Effector memory CD8-positive, alpha-beta T cell (primary cell): ENCODE data around the gene GGTA1.
A peak's percentile ranks its signal among the peaks of the same experiment; 100 is the strongest.
"Not testable (repeated sequence)": the region's sequence is repeated elsewhere in the genome, so short reads cannot be mapped to it uniquely, and the experiment has no call there.

ENCODE experiments used
- ATAC-seq: fragments of 150-1000 bp; cut with Tn5 transposase; replicated peaks from 2 replicates; pipeline ENCODE4 v1.10.0; 2021; ENCODE audit warnings: mild to moderate bottlenecking, moderate library complexity
- DNase-seq, 3 experiments: peaks; one replicate each; pipeline ENCODE4 v3.0.0; 2021
- H3K27ac Mint-ChIP-seq, 2 donors: one replicate each; pipeline ENCODE4 v1.8.0; 2022; ENCODE audit warnings: mild to moderate bottlenecking in 2 of 2, mixed read lengths in 2 of 2, moderate library complexity in 2 of 2
- H3K27me3 Mint-ChIP-seq, 2 donors: one replicate each; pipeline ENCODE4 v1.8.0; 2022; ENCODE audit warnings: mixed read lengths in 2 of 2
- H3K36me3 Mint-ChIP-seq: one replicate; pipeline ENCODE4 v1.8.0; 2022; ENCODE audit warnings: mild to moderate bottlenecking, moderate library complexity, mixed read lengths; ENCODE audit not compliant: insufficient read depth
- H3K4me1 Mint-ChIP-seq, 2 donors: one replicate each; pipeline ENCODE4 v1.8.0; 2022; ENCODE audit warnings: low read depth in 2 of 2, mixed read lengths in 2 of 2
- H3K4me3 Mint-ChIP-seq, 2 donors: one replicate each; pipeline ENCODE4 v1.8.0; 2022; ENCODE audit warnings: mild to moderate bottlenecking in 2 of 2, mixed read lengths in 2 of 2, moderate library complexity in 2 of 2
- H3K9me3 Mint-ChIP-seq, 2 donors: one replicate each; pipeline ENCODE4 v1.8.0; 2022; ENCODE audit warnings: mixed read lengths in 2 of 2
- total RNA-seq, 9 experiments: gene quantifications; one replicate each; lab custom pipeline; 2026; lab: John Stamatoyannopoulos, UW

GGTA1 gene
- 0 reads per million in 9 experiments for total RNA-seq

DNA sequence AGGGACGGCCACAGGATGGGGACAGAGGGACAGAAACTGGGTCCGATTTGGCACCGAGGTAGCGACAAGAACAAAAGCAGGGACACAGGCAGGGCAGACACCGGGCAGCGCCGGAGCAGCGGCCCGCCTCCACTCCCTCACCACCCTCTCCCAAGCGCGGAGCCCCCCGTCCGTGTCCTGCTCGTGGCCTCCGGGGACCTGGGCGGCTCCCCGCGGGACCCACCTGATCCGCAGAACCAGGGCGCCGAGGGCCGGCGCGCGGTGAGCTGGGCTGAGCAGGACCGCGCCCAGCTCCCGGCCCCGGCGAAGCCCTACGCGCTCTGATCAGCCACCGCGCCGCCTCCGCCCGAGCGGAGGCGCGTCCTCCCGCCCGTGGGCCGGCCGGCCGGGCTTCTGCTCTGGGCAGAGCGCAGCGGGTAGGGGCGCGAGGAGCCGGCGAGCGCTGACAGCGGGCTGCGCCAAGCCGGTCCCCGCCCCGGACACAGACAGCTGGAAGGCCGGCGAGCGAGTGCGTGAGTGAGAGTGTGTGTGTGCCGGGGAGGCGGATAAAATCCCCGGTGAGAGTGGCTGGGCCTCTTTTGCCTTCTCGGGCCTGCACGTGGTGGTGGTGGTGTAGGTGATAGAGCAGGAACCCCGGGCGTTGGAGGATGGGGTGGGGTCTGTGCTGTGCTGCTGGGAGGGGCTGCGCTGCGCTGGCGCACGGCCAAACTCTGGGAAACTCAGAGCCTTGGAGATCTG lies at the start of gene GGTA1:
Gene GGTA1, minus strand, starts transcription at position 418 of the 738 bp plus-strand sequence. CDS start 31,922 bp downstream, outside the sequence.
- Mint-ChIP-seq H3K36me3 (no peaks in the 10 kb centered on the region), H3K4me3 (peak within 1 kb of the TSS; percentile 82 to 87), H3K27me3 (peaks cover 66 to 85% of the 10 kb centered on the region in 2 donors), H3K9me3 (no peaks in the 10 kb centered on the region), H3K4me1 (peaks cover 14 to 17% of the 10 kb centered on the region in 2 donors), H3K27ac (no peak within 1 kb of the TSS)
- ATAC-seq = no peak
- DNase-seq = no peak

DNA sequence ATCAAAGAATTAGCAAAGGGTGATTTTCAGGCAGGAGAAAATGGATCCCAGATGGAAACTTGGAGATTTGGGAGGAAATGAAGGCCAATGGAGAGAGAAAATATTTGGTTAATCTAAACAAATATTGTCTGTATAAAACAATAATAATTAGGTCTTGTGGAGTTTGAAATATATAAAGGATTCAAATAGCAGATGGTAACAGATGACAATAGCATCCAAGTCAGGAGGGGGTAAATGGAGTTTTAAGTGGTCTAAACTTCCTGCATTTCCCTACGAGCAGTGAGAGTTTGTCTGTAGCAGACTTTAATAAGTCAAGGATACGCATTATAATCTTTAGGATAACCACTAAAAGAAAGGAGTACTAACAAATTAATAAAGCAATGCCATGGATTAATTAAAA lies 49.0 kb upstream of the GGTA1 start:
- ATAC-seq (no peak), DNase-seq (no peak)
- peaks cover 2% of the 10 kb centered on the region for H3K36me3 Mint-ChIP-seq
- H3K9me3 Mint-ChIP-seq = no peaks in the 10 kb centered on the region
- peaks cover 0 to 3% of the 10 kb centered on the region in 2 donors for H3K4me1 Mint-ChIP-seq
- no peak overlapping the region for H3K27ac Mint-ChIP-seq
- H3K4me3 Mint-ChIP-seq = no peak overlapping the region
- H3K27me3 Mint-ChIP-seq = peaks cover 29 to 51% of the 10 kb centered on the region in 2 donors

DNA sequence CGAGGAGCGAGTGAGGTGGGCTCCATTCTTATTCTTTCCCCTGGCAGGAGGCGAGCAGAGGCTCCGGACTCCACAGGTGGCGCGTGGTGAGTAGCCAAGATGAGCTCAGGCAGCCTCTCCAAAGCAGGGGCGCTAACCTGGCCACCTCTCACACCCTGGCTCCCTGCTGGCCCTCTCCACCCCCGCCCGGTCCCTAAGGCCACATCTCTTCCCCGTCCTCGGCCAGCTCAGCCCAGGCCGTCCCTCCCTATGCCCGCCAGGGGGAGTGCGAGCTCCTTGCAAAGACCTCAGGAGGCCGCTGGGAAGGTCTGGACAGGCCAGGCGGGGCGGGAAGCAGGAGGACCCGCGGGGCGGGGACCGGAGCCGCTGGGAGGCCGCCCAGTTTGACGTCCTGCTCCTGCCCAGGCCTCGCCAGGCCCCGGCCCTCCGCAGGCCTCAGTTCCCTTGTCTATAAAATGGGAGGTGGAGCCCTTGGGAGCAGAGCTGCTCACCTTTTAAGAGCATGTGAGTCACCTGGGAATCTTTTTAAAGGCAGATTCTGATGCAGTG lies 46.3 kb upstream of the GGTA1 start:
- H3K9me3 Mint-ChIP-seq = no peaks in the 10 kb centered on the region
- no peak overlapping the region for H3K27ac Mint-ChIP-seq
- H3K4me3 Mint-ChIP-seq = no peak overlapping the region
- H3K27me3 Mint-ChIP-seq = peaks cover 42 to 64% of the 10 kb centered on the region in 2 donors
- H3K4me1 Mint-ChIP-seq = no peaks in the 10 kb centered on the region
- H3K36me3 Mint-ChIP-seq = peaks cover 2% of the 10 kb centered on the region
- ATAC-seq (peak; percentile 76), DNase-seq (peak; percentile 51 to 55 (median 52))

DNA sequence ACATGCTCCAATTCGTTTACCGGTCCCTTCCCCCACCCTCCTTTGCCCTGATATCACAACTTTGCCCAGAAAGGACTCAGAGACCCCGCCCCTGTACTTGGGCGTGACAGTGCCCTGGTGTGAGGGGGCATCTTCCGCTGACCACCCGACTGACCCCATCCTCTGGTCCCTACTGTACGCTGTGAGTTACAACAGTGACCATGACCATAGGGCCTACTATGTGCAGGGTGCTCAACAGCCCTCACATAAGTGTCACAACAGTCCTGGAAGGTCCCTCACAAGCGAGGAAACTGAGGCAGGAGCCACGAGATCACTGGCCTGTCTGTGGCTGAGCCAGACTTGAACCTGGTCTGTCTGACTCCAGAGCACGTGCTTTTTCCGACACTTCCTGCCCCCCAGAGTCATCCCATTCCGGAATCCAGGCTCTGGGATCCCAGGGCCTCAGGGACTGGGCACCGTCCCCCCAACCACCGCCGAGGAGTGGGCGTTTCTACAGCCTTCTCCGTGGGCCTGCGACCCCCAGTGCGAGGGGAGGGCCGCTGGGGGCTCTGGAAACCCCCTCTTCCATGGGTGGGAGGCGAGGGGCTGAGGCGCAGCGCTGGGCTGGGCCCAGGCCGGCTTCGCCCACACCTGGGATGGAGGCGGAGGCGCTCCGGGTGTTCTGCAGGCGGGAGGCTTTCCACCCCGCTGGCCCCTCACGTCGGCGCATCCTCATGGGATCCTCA lies 45.7 kb upstream of the GGTA1 start:
- H3K4me3 Mint-ChIP-seq = no peak overlapping the region
- H3K27ac Mint-ChIP-seq = no peak overlapping the region
- H3K9me3 Mint-ChIP-seq = no peaks in the 10 kb centered on the region
- no peaks in the 10 kb centered on the region for H3K4me1 Mint-ChIP-seq
- ATAC-seq (no peak), DNase-seq (no peak)
- peaks cover 2% of the 10 kb centered on the region for H3K36me3 Mint-ChIP-seq
- H3K27me3 Mint-ChIP-seq = peaks cover 44 to 68% of the 10 kb centered on the region in 2 donors

DNA sequence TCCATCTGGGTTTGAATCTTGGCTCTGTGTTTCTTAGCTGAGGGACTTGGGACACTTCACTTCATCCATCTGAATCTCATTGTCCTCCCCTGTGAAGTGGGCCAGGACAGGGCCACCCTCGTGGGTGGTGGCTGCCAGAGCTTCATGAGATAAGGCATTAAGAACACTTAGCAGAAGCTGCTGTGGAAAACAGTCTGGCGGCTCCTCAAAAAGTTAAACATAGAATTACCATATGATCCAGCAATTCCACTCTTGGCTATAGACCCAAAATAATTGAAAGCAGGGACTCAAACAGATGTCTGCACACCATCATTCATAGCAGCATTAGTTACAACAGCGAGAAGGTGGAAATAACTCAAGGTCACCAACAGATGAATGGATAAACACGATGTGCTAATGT lies 42.4 kb upstream of the GGTA1 start:
- DNase-seq = no peak
- ATAC-seq = no peak
- H3K4me3 Mint-ChIP-seq = no peak overlapping the region

DNA sequence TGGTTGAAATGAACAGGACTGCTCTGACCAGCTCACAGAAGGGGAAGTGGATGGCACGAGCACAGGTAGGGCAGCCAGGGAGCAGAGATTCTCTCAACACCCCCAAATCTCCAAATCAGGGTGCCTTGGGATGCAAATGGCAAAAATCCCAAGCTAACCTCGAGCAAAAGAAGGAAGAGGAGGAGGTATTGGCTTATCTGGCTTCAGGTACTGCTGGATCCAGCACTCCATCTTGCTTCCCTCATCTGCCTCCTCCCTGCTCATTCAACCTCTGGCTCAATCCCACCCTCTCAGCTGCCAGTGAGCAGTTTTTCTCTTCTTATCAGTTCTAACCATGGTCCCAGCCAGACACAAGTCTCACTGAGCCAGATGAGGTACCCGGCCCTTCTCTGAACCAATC lies 41.6 kb upstream of the GGTA1 start:
- ATAC-seq (no peak), DNase-seq (no peak)
- H3K36me3 Mint-ChIP-seq = no peaks in the 10 kb centered on the region
- no peak overlapping the region for H3K4me3 Mint-ChIP-seq
- H3K4me1 Mint-ChIP-seq = no peaks in the 10 kb centered on the region
- no peak overlapping the region for H3K27ac Mint-ChIP-seq
- peaks cover 33 to 56% of the 10 kb centered on the region in 2 donors for H3K27me3 Mint-ChIP-seq
- H3K9me3 Mint-ChIP-seq = no peaks in the 10 kb centered on the region

More for the DNA sequence above, 42.4 kb upstream of the GGTA1 start:
- Mint-ChIP-seq H3K36me3 (no peaks in the 10 kb centered on the region), H3K9me3 (no peaks in the 10 kb centered on the region), H3K27me3 (peaks cover 40 to 64% of the 10 kb centered on the region in 2 donors), H3K27ac (no peak overlapping the region), H3K4me1 (no peaks in the 10 kb centered on the region)

DNA sequence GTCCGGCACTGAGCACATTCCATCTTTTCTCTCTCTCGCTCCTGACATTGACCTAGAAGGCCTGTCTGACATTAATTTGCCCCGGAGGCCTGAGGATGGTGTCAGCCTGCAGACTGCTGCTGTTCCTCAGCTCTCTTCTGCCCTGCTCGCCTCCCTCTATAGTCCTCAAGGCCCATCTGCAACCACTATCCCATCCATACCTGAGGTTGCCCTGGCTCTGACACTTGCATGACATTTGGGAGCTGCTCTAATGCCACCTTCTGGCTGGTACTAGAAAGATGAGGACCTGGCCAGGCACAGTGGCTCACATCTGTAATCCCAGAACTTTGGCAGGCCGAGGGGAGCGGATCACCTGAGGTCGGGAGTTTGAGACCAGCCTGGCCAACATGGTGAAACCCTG lies 38.6 kb upstream of the GGTA1 start:
- ATAC-seq (no peak), DNase-seq (no peak)
- Mint-ChIP-seq H3K4me3 (no peak overlapping the region), H3K4me1 (no peaks in the 10 kb centered on the region), H3K9me3 (no peaks in the 10 kb centered on the region), H3K27ac (no peak overlapping the region), H3K27me3 (peaks cover 36 to 39% of the 10 kb centered on the region in 2 donors), H3K36me3 (no peaks in the 10 kb centered on the region)

DNA sequence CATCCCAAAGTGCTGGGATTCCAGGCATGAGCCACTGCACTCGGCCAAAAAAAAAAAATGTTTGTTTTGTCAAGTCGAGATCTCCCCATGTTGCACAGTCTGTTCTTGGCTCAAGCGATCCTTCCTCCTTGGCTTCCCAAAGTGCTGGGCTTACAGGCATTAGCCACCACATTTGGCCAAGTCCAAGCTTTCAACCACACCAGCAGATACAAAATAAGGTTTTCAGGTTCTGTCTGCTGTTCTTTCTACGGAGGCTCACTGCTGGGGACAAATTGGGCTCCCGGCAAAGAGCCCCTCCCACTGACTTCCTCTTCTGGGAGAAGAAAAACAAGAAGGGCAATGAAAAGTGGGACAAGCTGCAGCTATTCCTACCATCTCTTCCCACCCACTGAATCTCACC lies 37.6 kb upstream of the GGTA1 start:
- Mint-ChIP-seq H3K4me3 (no peak overlapping the region), H3K4me1 (no peaks in the 10 kb centered on the region), H3K27ac (no peak overlapping the region), H3K27me3 (peaks cover 44 to 46% of the 10 kb centered on the region in 2 donors), H3K36me3 (no peaks in the 10 kb centered on the region), H3K9me3 (no peaks in the 10 kb centered on the region)
- ATAC-seq = no peak
- DNase-seq = no peak

DNA sequence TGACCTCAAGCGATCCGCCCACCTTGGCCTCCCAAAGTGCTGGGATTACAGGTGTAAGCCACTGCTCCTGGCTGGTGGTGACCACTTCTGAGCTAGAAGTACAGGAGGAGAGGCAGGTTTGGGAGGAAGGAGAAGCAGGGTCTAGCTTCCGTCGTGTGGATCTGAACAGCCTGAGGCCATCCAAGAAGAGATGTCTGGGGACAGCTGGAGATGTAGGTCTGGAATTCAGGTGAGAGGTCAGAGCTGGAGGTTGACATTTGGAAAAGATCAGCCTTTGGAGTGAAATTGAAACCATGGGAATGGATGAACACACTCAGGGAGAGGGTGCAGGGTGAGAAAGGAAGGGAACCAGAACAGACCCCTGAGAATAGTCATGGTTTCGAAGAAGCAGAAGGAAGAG lies 33.2 kb upstream of the GGTA1 start:
- peaks cover 27 to 37% of the 10 kb centered on the region in 2 donors for H3K27me3 Mint-ChIP-seq
- H3K4me1 Mint-ChIP-seq = no peaks in the 10 kb centered on the region
- no peak overlapping the region for H3K4me3 Mint-ChIP-seq
- DNase-seq = no peak
- ATAC-seq = no peak
- H3K36me3 Mint-ChIP-seq = no peaks in the 10 kb centered on the region
- H3K27ac Mint-ChIP-seq = no peak overlapping the region
- no peaks in the 10 kb centered on the region for H3K9me3 Mint-ChIP-seq

DNA sequence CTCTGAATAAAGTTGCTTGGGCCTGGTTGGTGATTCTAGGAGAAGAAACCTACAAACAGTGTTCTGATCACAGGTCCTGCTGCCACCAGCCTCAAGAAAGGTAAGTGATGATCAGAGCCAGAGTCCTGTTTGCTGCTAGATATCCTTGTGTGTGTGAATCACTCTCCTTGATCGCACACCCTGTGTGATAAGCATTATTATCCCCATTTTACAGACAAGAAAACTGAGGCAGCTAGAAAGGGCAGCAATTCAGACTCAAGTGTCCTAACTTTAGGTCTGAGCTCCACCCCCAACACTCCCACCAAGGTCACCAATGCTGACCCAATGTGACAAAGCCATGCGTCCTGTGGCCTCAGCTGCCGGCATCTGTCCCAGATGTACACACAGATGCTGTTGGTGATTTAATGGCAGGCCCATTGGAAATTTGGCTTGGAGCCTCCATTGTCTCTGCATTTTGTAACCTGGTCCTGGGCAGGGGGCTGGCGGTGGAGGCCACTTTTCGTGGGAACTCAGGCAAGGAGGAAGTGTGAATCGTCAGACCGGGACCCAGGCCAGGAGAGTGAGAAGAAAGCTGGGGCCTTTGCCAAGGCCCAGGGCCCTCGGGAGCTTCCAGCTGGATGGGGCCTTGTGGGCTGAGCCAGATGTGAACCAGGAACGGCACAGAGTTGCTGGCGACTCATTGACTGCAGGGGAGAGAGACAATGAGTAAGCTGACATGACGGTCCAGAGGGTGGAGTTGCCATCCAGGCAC lies 29.8 kb upstream of the GGTA1 start:
- no peak for DNase-seq
- Mint-ChIP-seq H3K9me3 (no peaks in the 10 kb centered on the region), H3K36me3 (no peaks in the 10 kb centered on the region)

DNA sequence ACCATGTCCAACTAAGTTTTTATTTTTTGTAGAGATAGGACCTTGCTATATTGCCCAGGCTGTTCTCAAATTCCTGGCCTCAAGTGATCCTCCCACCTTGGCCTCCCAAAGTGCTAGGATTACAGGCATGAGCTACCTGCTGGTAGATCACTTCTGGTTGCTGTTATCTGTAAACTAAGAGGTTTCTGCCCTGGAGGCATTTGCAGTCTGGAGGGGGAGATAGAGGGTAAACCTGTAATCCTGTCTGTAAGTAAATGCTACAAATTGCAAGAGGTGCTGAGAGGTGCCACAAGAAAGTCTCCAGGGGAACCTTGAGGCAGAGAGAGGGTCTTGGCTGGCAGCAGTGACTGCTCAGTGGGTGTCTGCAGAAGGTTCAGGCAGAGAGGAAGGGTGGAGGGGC lies 29.0 kb upstream of the GGTA1 start:
- DNase-seq = no peak
- no peaks in the 10 kb centered on the region for H3K36me3 Mint-ChIP-seq
- H3K4me3 Mint-ChIP-seq = no peak overlapping the region
- H3K9me3 Mint-ChIP-seq = no peaks in the 10 kb centered on the region
- H3K27me3 Mint-ChIP-seq = peaks cover 33 to 49% of the 10 kb centered on the region in 2 donors
- no peak overlapping the region for H3K27ac Mint-ChIP-seq
- no peak for ATAC-seq
- H3K4me1 Mint-ChIP-seq = no peaks in the 10 kb centered on the region

More for the DNA sequence above, 29.8 kb upstream of the GGTA1 start:
- H3K27me3 Mint-ChIP-seq = peaks cover 35 to 49% of the 10 kb centered on the region in 2 donors
- peak overlapping the region in 1 of 2 donors; percentile 0 for H3K27ac Mint-ChIP-seq
- H3K4me1 Mint-ChIP-seq = no peaks in the 10 kb centered on the region
- no peak for ATAC-seq
- no peak overlapping the region for H3K4me3 Mint-ChIP-seq

DNA sequence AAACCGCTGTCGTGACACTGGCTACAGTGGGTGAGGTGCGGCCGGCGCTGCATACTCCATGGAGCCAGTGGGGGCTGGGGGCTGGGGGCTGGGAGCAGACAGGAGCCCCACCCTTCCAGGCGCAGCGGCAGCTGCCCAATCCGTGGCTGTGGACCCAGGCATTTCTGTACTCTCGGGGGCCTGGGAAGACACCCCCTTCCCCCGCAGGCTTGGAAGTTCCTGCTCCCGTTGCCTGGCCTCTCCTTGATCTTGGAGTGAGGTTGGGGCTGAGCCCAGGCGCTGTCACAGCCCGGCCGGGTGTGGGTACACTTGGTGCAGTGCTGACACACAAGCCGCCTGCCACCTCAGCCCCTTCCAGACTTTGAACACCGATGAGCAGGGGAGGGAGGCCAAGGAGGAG lies 27.7 kb upstream of the GGTA1 start:
- peaks cover 26 to 43% of the 10 kb centered on the region in 2 donors for H3K27me3 Mint-ChIP-seq
- peaks cover 0 to 1% of the 10 kb centered on the region in 2 donors for H3K9me3 Mint-ChIP-seq
- no peak overlapping the region for H3K4me3 Mint-ChIP-seq
- H3K27ac Mint-ChIP-seq = no peak overlapping the region
- H3K36me3 Mint-ChIP-seq = no peaks in the 10 kb centered on the region
- ATAC-seq = no peak
- H3K4me1 Mint-ChIP-seq = no peaks in the 10 kb centered on the region
- DNase-seq = no peak

DNA sequence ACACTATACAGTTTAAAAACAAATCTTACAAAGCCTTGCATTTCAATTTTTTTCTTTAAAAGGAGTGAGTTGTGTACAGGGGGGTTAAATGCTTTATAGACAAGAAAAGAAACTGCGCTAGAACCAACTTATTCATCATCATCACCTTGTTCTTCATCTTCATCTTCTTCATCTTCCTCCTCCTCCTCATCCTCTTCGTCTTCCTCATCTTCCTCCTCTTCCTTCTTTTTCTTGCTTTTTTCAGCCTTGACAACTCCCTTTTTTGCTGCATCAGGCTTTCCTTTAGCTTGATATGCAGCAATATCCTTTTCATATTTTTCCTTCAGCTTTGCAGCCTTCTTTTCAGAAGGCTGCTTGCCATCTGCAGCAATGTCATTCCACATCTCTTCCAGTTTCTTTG lies 20.0 kb upstream of the GGTA1 start:
- not testable (repeated sequence) for H3K4me1 Mint-ChIP-seq, H3K27ac Mint-ChIP-seq
- peaks cover 36 to 46% of the 10 kb centered on the region in 2 donors for H3K27me3 Mint-ChIP-seq

More for the DNA sequence above, 20.0 kb upstream of the GGTA1 start:
- not testable (repeated sequence) for DNase-seq, H3K4me3 Mint-ChIP-seq, H3K36me3 Mint-ChIP-seq, ATAC-seq, H3K9me3 Mint-ChIP-seq
